Measurements from ENCODE around the gene SERTAD3. TPM values are rescaled to one million over a fixed set of nuclear protein-coding genes. Genes with fewer than 3 reads are reported as not detected.

The SERTAD3 gene
- total RNA-seq, 4 donors from 2014 or later, result 13.7 to 17.5 (median 15.5) TPM

- TF ChIP-seq, protein P1, sequence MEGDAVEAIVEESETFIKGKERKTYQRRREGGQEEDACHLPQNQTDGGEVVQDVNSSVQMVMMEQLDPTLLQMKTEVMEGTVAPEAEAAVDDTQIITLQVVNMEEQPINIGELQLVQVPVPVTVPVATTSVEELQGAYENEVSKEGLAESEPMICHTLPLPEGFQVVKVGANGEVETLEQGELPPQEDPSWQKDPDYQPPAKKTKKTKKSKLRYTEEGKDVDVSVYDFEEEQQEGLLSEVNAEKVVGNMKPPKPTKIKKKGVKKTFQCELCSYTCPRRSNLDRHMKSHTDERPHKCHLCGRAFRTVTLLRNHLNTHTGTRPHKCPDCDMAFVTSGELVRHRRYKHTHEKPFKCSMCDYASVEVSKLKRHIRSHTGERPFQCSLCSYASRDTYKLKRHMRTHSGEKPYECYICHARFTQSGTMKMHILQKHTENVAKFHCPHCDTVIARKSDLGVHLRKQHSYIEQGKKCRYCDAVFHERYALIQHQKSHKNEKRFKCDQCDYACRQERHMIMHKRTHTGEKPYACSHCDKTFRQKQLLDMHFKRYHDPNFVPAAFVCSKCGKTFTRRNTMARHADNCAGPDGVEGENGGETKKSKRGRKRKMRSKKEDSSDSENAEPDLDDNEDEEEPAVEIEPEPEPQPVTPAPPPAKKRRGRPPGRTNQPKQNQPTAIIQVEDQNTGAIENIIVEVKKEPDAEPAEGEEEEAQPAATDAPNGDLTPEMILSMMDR (IDR thresholded peaks at IDR 0.05; ENCODE audit: low read depth), result no peak
Measured at GRCh38 chr19:40424637-40425449, 19.3 kb downstream of the SERTAD3 start.

- TF ChIP-seq, protein P1 (IDR thresholded peaks at IDR 0.05; ENCODE audit: low read depth), result no peak
Measured at GRCh38 chr19:40423938-40424337, 20.2 kb downstream of the SERTAD3 start.

GRCh38 chr19:40422748-40423566 is 21.2 kb downstream of the SERTAD3 start:
- TF ChIP-seq, protein P1 (IDR thresholded peaks at IDR 0.05; ENCODE audit: low read depth), result no peak

- TF ChIP-seq, protein P1 (IDR thresholded peaks at IDR 0.05; ENCODE audit: low read depth), result no peak
Measured at GRCh38 chr19:40421993-40422747, 22.0 kb downstream of the SERTAD3 start.

DNA sequence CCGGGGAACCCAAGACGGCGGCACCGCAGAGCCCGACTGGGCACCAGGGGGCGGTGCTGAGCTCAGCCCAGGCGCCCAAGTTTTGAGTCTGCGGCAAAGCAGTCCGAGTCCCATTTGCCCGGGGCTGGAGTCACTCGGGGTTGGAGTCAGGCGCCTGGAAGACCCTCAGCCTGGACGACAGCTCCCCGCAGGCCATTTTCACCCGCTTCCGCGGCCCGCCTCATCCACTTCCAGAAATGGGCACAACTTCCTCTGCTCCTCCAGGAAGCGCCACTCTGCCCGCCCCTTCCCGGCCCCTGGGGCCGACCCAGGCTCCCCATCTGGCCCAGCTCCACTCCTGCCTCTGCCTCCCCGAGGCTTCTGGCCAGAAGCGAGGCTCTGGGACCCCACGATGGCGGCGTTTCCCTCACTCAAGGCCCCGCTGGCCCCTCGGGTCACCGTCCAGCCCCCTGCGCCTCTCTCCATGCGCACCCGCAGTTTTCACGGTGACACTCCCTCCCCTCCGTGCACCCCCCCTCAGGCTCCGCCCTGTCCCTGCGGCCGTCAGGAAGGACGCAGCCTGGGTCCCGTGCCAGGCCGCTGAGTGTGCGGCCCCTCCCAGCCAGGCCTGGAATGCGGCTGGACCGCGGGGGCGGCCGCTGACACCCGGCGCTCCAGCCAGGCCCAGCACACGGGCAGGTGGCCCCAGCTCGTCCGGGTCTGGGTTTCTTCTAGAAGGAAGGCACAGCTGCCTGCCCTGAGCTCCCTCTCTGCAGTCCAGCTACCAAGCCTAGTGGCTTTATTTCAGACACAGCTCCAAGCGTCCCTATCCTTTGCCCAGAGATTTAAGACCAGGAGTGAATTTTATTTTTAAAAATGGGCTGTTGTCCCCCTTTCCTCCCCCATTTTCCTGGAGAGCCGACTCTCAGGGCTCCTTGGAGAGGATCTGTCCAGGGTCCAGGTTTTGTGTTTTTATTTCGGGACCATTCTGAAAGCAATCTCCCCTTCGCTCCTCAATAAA is 23.1 kb downstream of the SERTAD3 start:
- TF ChIP-seq, protein P1 (IDR thresholded peaks at IDR 0.05; ENCODE audit: low read depth), result no peak

- TF ChIP-seq, protein P1 (IDR thresholded peaks at IDR 0.05; ENCODE audit: low read depth), result no peak
Measured at GRCh38 chr19:40420451-40420765, 23.7 kb downstream of the SERTAD3 start.
